NT2/D1 (cell line): ENCODE data around the gene HVCN1.

Source experiments
- SUZ12 ChIP-seq: IDR thresholded peaks from 2 replicates; pipeline ENCODE4 v1.6.1; 2011; ENCODE audit not compliant: insufficient read length, insufficient read depth; ENCODE audit errors: extremely low read depth
- YY1 ChIP-seq: IDR thresholded peaks from 2 replicates; pipeline ENCODE4 v1.6.1; 2011; ENCODE audit not compliant: insufficient read length, insufficient read depth
- ZNF274 ChIP-seq: IDR thresholded peaks from 2 replicates; pipeline ENCODE4 v1.6.1; 2011; ENCODE audit warnings: mild to moderate bottlenecking, low read depth, low read length

DNA sequence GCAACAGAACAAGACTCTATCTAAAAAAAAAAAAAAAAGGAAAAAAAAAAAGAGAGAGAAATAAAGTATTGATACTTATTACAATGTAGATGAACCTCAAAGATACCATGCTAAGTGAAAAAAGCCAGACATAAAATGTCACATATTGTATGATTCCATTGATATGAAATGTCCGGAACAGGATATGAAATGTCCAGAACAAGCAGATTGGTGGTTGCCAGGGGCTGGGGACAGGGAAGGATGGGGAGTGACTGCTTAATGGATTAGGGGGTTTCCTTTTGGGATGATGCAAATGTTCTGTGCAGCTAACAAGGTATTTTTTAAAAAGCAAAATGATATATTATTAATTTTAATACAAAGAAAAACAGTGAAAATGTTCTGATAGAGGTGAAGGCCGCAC lies 5.0 kb downstream of the HVCN1 start:
- no peak for TF ChIP-seq YY1
- no peak for TF ChIP-seq SUZ12
- no peak for TF ChIP-seq ZNF274
